GM18520 (cell line): ENCODE measurements around the gene PCP4.

Source experiments
- ATAC-seq: cut with Tn5 transposase; IDR thresholded peaks from one replicate; pipeline ENCODE4 v1.9.1; 2021; ENCODE audit not compliant: unreplicated experiment

The PCP4 gene

DNA sequence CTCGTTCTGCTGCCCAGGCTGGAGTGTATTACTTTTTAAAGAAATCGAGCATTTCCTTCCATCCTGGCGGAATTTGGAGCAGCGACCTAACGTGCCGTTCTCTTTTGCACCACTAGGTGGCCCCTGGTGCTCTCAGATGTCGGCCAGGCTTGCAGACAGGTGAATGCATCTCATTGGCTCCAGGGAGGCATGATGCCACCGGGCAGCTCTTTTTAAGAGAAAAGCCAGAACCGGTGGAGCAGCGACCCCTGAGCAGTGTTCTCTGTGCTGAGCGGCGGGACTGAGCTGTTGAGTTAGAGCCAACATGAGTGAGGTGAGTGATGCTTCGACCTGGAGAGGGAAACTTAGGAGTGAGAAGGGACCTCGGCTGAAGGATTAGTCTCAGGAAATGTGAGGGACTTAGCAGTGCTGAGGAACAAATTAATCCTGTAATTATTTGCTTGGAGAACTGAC lies at the start of gene PCP4:
Gene PCP4 (plus strand): TSS at position 241 of the 453 bp plus-strand sequence. CDS start 64 bp downstream, at position 305.
- no peak for ATAC-seq

DNA sequence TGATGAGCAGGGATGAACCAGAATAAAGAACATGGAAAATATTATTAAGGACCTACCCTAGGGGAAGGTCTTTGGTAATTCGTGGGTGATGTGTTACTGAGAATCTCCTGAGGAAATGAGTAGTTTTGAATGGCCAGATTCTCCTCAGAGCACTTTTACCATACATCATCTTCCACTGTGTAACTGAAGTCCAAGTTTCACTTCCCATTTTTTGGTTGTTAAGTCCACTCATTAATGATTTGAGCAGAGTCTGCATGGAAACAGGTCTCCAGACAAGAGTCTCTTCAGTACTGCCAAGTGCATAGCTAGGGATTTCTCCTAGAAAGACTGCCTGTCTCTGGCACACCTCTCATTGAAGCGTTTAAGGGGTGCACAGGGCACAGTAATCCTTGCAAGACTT lies 48.7 kb upstream of the PCP4 start:
- ATAC-seq, result no peak

DNA sequence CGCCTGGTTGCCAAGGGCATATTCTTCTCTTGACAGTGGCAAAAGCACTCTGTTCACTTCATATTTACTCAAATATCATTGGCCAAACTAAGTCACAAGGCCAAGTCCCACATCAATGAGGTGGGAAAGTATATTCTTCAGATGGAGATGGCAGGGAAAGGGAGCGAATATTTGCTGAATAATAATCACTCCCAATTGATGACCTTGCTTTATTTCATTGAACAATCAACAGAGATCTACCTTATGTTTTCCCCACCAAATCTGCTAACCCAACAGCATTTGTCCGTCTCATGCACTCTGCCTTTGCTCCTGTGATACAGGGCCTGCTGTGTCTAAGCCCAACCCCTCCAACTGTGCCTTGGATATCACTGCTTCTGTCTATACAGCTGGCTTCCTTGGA lies 45.2 kb upstream of the PCP4 start:
- ATAC-seq, result no peak

DNA sequence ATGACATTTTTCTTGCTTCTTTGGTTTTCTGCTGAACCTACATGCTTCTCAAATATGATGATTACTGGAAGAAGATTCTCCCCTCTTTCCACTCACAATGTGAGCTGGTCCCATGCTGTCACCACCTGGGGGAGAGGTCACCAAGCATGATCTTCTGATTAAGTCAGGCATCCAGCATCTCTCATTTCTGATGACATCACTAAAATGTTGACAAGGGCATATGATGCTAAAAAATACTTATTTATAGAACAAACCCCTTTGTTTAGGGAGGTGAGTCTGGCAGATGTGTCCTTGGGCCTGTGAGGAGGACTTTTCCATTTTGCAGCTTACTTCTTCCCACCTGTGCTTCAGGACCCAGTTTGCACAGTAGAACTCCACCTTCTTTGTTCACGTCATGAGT lies 42.0 kb upstream of the PCP4 start:
- ATAC-seq, result no peak

- ATAC-seq, result no peak
These were observed 32.7 kb upstream of the PCP4 start for GRCh38 chr21:39834543-39834942.

GRCh38 chr21:39837861-39838359 lies 29.3 kb upstream of the PCP4 start:
- no peak for ATAC-seq

GRCh38 chr21:39840373-39841097 lies 26.7 kb upstream of the PCP4 start:
- no peak for ATAC-seq

GRCh38 chr21:39842741-39843459 lies 24.3 kb upstream of the PCP4 start:
- no peak for ATAC-seq

DNA sequence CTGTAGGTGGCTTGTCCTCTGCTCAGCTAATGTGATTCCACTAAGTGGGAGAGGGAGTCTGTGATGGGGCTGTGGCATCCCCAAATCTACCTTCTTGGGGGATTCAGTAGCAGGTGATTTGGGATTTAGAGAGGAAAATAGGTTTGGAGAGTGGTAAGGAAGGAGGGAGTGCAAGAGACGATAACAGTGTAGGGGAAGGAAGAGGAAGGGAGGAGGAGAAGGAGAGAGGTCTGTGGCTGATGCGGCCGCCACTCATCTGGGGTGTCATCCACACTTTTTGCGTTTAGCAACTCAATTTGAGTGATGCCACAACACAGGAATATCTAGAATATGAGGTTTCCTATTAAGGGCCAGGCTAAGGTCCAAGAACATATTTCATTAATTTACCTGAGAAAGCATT lies 23.8 kb upstream of the PCP4 start:
- ATAC-seq, result no peak

- no peak for ATAC-seq
These were observed 23.3 kb upstream of the PCP4 start for GRCh38 chr21:39843916-39844315.

DNA sequence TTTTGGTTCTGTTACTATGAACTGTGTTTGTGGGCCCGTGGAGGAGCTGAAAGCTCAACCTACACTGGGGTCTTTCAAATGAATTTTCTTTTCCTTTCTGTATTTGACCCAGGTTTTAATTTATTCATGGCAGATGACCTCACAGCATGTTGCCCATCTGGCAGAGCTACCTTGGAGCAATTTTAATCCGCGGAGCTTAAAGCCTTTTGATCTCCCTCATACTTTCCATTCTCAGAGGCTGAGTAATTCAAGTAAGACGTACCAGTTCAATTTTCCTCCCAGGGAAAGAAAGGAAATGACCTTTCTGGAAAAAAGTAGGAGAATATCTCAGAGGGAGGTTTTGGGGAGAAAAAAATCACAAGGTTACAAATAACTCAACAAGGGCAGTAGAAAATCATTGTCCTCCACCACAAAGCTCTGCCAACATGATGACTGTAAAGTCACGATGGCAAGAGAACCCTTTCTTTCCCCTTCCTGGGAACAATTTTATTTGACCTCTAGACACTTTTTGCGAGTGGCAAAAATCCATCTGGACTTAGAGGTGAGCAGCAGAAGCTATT lies 21.6 kb upstream of the PCP4 start:
- no peak for ATAC-seq

- no peak for ATAC-seq
These were observed 19.4 kb upstream of the PCP4 start for GRCh38 chr21:39847877-39848276.

DNA sequence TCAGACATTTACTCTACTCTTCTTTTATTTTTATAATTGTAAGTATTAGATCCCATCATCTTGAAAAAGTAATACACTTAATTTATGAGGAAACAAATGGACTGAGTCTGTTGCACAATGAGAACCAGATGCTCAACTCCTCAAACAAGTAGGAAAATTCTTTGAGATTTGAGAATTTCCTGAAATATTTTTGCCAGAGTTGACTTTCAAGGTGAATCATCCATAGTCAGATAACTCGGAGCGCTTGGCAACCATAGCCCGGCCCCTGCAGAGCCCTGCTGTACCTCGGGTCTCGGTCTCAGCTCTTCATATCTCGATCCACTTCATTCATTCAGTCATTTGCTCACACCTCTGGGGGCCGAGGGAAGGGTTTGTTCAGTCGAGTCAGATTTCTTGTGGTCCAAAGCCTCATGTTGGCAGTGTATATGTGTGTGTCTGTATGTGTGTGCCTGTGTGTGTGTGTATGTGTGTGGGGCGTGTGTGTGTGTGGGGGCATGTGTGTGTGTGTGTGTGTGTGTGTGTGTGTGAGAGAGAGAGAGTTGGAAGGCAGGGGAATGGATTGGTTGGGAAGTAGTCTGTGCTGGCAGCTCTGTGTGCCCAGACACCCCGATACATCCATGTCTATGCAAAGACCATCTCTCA lies 18.1 kb upstream of the PCP4 start:
- no peak for ATAC-seq

DNA sequence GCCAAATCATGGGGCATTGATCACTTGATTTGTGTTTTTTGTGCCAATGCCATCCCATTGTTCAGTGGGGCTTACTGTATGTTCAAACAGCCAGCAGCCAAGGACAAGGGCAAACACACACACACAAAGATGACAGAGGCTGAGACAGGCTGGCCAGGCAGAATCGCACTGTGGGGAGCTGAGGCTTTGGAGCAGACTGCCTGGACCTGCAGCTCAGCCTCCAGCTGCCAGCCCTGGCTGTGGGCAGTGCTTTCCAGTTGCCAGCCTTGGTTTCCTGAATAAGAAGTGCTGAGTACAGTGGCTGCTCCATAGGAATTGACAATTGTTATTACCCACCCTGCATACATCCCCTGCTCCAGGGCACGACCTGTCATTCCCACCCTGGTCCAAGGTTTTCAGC lies 16.9 kb upstream of the PCP4 start:
- ATAC-seq, result no peak

DNA sequence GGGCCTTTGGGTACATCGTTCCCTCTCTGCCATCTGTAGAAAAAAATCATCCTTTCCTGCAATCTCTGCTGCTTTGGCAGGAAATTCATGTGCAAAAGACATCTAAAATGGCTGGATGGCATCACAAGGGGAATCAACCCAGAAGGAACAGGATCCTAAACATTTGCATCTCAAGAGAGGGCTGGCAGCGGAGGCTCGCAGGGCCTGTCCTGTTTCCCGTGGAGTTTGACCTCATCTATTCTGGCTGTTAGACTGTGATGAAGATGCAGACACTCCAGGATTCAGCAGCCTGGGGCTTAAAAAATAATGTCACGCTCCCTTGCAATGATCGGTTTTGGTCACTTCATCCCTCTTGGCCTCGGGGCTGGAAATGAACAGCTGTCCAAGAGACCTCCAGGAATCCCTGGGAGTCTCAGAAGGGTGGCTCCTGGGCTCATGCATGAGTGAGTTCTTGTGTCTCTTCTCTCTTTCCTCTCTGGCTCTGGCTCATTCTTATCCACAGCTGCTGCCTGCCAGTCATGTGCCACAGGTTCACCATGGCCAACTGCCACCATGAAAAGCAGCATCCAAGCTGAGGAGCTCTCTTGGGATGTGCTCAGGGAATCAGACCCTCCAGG lies 16.1 kb upstream of the PCP4 start:
- ATAC-seq, result no peak

- no peak for ATAC-seq
These were observed 15.1 kb upstream of the PCP4 start for GRCh38 chr21:39852021-39852721.

GRCh38 chr21:39852726-39853500 lies 14.3 kb upstream of the PCP4 start:
- no peak for ATAC-seq

- ATAC-seq, result no peak
These were observed 12.7 kb upstream of the PCP4 start for GRCh38 chr21:39854572-39854971.

DNA sequence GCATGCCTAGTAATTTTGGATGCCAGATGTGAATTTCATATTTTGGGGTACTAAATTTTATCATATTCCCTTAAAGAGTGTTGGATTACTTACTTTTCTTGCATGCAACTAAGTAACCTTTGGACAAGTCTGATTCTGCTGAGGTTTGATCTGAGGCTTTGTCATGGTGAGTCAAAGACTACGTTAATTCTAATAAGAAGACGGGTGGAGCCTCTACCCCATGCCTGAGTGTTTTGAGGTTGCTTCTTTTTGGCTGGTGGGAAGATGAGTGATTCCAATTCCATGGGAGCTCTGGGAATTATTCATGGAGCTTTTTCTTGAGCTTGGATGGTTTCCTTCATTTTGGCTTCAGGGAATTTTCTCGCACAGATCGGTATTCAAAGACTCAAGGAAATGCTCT lies 11.6 kb upstream of the PCP4 start:
- no peak for ATAC-seq

DNA sequence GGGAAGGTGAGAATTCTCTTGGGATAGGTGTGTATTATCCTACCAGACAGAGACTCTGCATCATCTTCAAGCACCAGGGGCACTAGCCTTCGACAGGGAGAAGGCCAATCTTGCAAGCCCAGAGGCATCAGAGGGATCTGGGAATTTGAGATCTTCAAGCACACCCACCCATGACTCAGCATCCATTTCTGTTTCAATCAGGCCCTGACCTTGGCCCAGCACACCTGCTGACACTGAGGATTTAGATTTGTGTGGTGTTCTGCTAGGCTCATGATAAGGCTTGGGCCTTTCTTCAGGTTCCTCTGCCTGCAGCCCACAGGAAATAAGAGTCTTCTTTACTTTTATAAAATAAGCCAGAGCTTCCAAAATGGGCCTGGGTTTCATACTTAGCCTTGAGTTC lies 6.6 kb upstream of the PCP4 start:
- no peak for ATAC-seq
